Transverse colon (tissue), 3 donors: ENCODE measurements around the gene PJA2.

ENCODE experiments used
- CTCF ChIP-seq, 5 experiments: fragments of 200-600 bp in 3 of 5; fragments of 450-650 bp in 2 of 5; sonication (generic) in 3 of 5; IDR thresholded peaks; 1 replicate in 2 of 5; 2 replicates in 3 of 5; pipeline ENCODE4 v1.5.1; 2016 to 2017; ENCODE audit warnings: antibody characterized with exemption in 5 of 5, inconsistent platforms in 3 of 5, mild to moderate bottlenecking in 2 of 5, moderate library complexity in 1 of 5
- POLR2A ChIP-seq: fragments of 450-650 bp; IDR thresholded peaks from one replicate; pipeline ENCODE4 v1.6.1; 2016; ENCODE audit warnings: antibody characterized with exemption, mild to moderate bottlenecking, moderate library complexity

- no peak for TF ChIP-seq CTCF (IDR thresholded peaks at IDR 0.05)
- no peak for TF ChIP-seq POLR2A
These were observed 45.9 kb upstream of the PJA2 start for GRCh38 chr5:109455598-109456096.
